ENCODE results near the gene C16orf95.

GRCh38 chr16:87284183-87284582 is 33.0 kb downstream of the C16orf95 start:
- TF ChIP-seq POLR2A (IDR thresholded peaks at IDR 0.05) (no peak), CTCF (IDR thresholded peaks at IDR 0.05) (no peak)

All from right lobe of liver (tissue), 4 donors.